IMR-90 (cell line): Measurements from ENCODE around the gene SLC6A7. TPM values are rescaled to one million over a fixed set of nuclear protein-coding genes. Genes with fewer than 3 reads are reported as not detected.
A peak's percentile ranks its signal among the peaks of the same experiment; 100 is the strongest.

Experiments
- ATAC-seq: fragments of 200-7000 bp; cut with Tn5 transposase; 2 replicates; pipeline ENCODE4 v1.9.1; 2020; ENCODE audit warnings: low read depth, mild to moderate bottlenecking, moderate library complexity
- BruUV-seq: library from RNA; stranded (reverse); fragments of 400-500 nt; replicated peaks from 2 replicates; lab custom pipeline; 2021; lab: Mats Ljungman, UMichigan
- CTCF ChIA-PET: fragments of 300-600 bp; formaldehyde crosslinking; extraction: SDS; loops from one replicate; lab custom pipeline; 2021; ENCODE audit warnings: antibody characterized with exemption; lab: Yijun Ruan, JAX
- POLR2A ChIA-PET: fragments of 300-600 bp; sonication (Branson Sonifier 250); formaldehyde crosslinking; loops from one replicate; lab custom pipeline; 2022; ENCODE audit warnings: antibody characterized with exemption; ENCODE audit not compliant: unreplicated experiment; lab: Charles Lee
- DNase-seq: peaks from one replicate; pipeline ENCODE4 v3.0.0; 2013
- H2AFZ ChIP-seq: replicated peaks from 2 replicates; pipeline ENCODE3; 2013; ENCODE audit warnings: low read length, mild to moderate bottlenecking; ENCODE audit not compliant: poor library complexity
- H2AK5ac ChIP-seq: 2 replicates; pipeline ENCODE4 v1.6.1; 2013; ENCODE audit warnings: low read depth, low read length, inconsistent platforms
- H2AK9ac ChIP-seq: replicated peaks from 2 replicates; pipeline ENCODE3; 2013; ENCODE audit warnings: mild to moderate bottlenecking, low read depth, low read length, moderate library complexity; ENCODE audit not compliant: poor library complexity
- H2BK120ac ChIP-seq: 2 replicates; pipeline ENCODE4 v1.6.1; 2013; ENCODE audit warnings: low read depth, low read length, inconsistent platforms
- H2BK15ac ChIP-seq: 3 replicates; pipeline ENCODE4 v1.6.1; 2013; ENCODE audit warnings: low read depth, low read length, inconsistent platforms
- H2BK20ac ChIP-seq: 2 replicates; pipeline ENCODE4 v1.6.1; 2013; ENCODE audit warnings: low read depth, mild to moderate bottlenecking, inconsistent platforms, low read length, moderate library complexity
- H2BK5ac ChIP-seq: 2 replicates; pipeline ENCODE4 v1.6.1; 2013; ENCODE audit warnings: mild to moderate bottlenecking, low read depth, low read length, inconsistent platforms; ENCODE audit not compliant: poor library complexity, severe bottlenecking
- H3K14ac ChIP-seq: replicated peaks from 2 replicates; pipeline ENCODE4 v1.6.1; 2013; ENCODE audit warnings: low read depth, low read length, inconsistent platforms
- H3K18ac ChIP-seq: 2 replicates; pipeline ENCODE4 v1.6.1; 2013; ENCODE audit warnings: low read depth, low read length, control low read depth
- H3K23ac ChIP-seq: 2 replicates; pipeline ENCODE4 v1.6.1; 2013; ENCODE audit warnings: low read depth, low read length, inconsistent platforms
- H3K27ac ChIP-seq: 2 replicates; pipeline ENCODE4 v1.5.1; 2013; ENCODE audit warnings: mild to moderate bottlenecking, control low read depth, low read length; ENCODE audit not compliant: insufficient read depth
- H3K27me3 ChIP-seq: 2 replicates; pipeline ENCODE4 v1.6.1; 2013; ENCODE audit warnings: low read length; ENCODE audit not compliant: control insufficient read depth, insufficient read depth
- H3K36me3 ChIP-seq: 2 replicates; pipeline ENCODE4 v1.6.1; 2013; ENCODE audit warnings: low read length, mixed read lengths; ENCODE audit not compliant: control insufficient read depth, insufficient read depth
- H3K4ac ChIP-seq: 2 replicates; pipeline ENCODE4 v1.6.1; 2013; ENCODE audit warnings: low read depth, low read length, inconsistent platforms
- H3K4me1 ChIP-seq: 2 replicates; pipeline ENCODE4 v1.6.1; 2013; ENCODE audit warnings: low read length, mixed read lengths; ENCODE audit not compliant: control insufficient read depth, insufficient read depth
- H3K4me2 ChIP-seq: 2 replicates; pipeline ENCODE4 v1.6.1; 2013; ENCODE audit warnings: low read depth, mild to moderate bottlenecking, control low read depth, low read length, moderate library complexity
- H3K4me3 ChIP-seq: 2 replicates; pipeline ENCODE4 v1.5.1; 2013; ENCODE audit warnings: low read depth, mild to moderate bottlenecking, control low read depth, low read length, moderate library complexity; ENCODE audit not compliant: insufficient read depth
- H3K56ac ChIP-seq: 2 replicates; pipeline ENCODE4 v1.6.1; 2013; ENCODE audit warnings: low read length, inconsistent platforms; ENCODE audit not compliant: insufficient read depth; ENCODE audit errors: extremely low read depth
- H3K79me1 ChIP-seq, 2 experiments: 2 replicates each; pipeline ENCODE4 v1.6.1; 2013; ENCODE audit warnings: low read length in 2 of 2, inconsistent platforms in 1 of 2, low read depth in 1 of 2
- H3K9ac ChIP-seq: 2 replicates; pipeline ENCODE4 v1.6.1; 2013; ENCODE audit warnings: low read depth, low read length, control low read depth
- H3K9me1 ChIP-seq: 2 replicates; pipeline ENCODE4 v1.6.1; 2013; ENCODE audit warnings: low read length, inconsistent platforms; ENCODE audit not compliant: insufficient read depth
- H3K9me3 ChIP-seq: 2 replicates; pipeline ENCODE4 v1.6.1; 2013; ENCODE audit warnings: low read length; ENCODE audit not compliant: control insufficient read depth, insufficient read depth
- H4K20me1 ChIP-seq: 2 replicates; pipeline ENCODE4 v1.6.1; 2013; ENCODE audit warnings: low read length, inconsistent platforms; ENCODE audit not compliant: insufficient read depth
- H4K5ac ChIP-seq: 2 replicates; pipeline ENCODE4 v1.6.1; 2013; ENCODE audit warnings: mild to moderate bottlenecking, low read depth, low read length, control low read depth
- H4K8ac ChIP-seq, 2 experiments: 2 replicates each; pipeline ENCODE4 v1.6.1; 2013; ENCODE audit warnings: low read depth in 2 of 2, low read length in 2 of 2, control low read depth in 1 of 2, inconsistent platforms in 1 of 2
- H4K91ac ChIP-seq: 2 replicates; pipeline ENCODE4 v1.6.1; 2013; ENCODE audit warnings: low read depth, low read length, inconsistent platforms; ENCODE audit not compliant: insufficient read depth
- BHLHE40 ChIP-seq: fragments of 150-350 bp; IDR thresholded peaks from 2 replicates; pipeline ENCODE4 v1.6.1; 2016; ENCODE audit warnings: mild to moderate bottlenecking, low read depth, low read length
- CEBPB ChIP-seq: IDR thresholded peaks from 2 replicates; pipeline ENCODE4 v1.6.1; 2012; ENCODE audit warnings: low read depth, low read length, improper control_type of control experiment
- CHD1 ChIP-seq: IDR thresholded peaks from 2 replicates; pipeline ENCODE4 v1.6.1; 2012; ENCODE audit warnings: low read depth, low read length, improper control_type of control experiment
- FOS ChIP-seq: fragments of 150-350 bp; IDR thresholded peaks from 2 replicates; pipeline ENCODE4 v1.6.1; 2016; ENCODE audit warnings: low read depth, low read length
- MAFK ChIP-seq: IDR thresholded peaks from 2 replicates; pipeline ENCODE4 v1.6.1; 2012; ENCODE audit warnings: low read depth, low read length, improper control_type of control experiment
- MXI1 ChIP-seq: IDR thresholded peaks from 2 replicates; pipeline ENCODE4 v1.6.1; 2012; ENCODE audit warnings: low read depth, mild to moderate bottlenecking, low read length, moderate library complexity, borderline replicate concordance
- POLR2A ChIP-seq: IDR thresholded peaks from 2 replicates; pipeline ENCODE4 v1.6.1; 2012; ENCODE audit warnings: mild to moderate bottlenecking, low read depth, low read length
- RCOR1 ChIP-seq: IDR thresholded peaks from 2 replicates; pipeline ENCODE4 v1.6.1; 2012; ENCODE audit warnings: mild to moderate bottlenecking, low read length, improper control_type of control experiment; ENCODE audit not compliant: insufficient replicate concordance
- RFX5 ChIP-seq: IDR thresholded peaks from 2 replicates; pipeline ENCODE4 v1.8.0; 2012; ENCODE audit warnings: low read depth, mild to moderate bottlenecking, low read length, moderate library complexity
- SMC3 ChIP-seq: fragments of 150-350 bp; IDR thresholded peaks from 2 replicates; pipeline ENCODE4 v1.6.1; 2016; ENCODE audit warnings: low read depth, mild to moderate bottlenecking, antibody characterized with exemption, low read length, moderate library complexity
- WGBS, 2 experiments: methylation state at CpG; one replicate each; pipeline versions ENCODE4 v1.1.5 to v1.1.7; 2013; ENCODE audit warnings: missing lambda C conversion rate in 2 of 2; ENCODE audit not compliant: insufficient read length in 1 of 2; ENCODE audit errors: extremely low coverage in 2 of 2; 5-methylcytosine and 5-hydroxymethylcytosine counted together
- dilution Hi-C: fragments of 300-500 bp; cut with HindIII; formaldehyde crosslinking; loops from one replicate; pipeline ENCODE4 v1.14.3; 2018; ENCODE audit warnings: low sequenced_read_pairs; ENCODE audit not compliant: unreplicated experiment
- in situ Hi-C: fragments of 300-500 bp; cut with MboI; formaldehyde crosslinking; loops from 3 replicates; pipeline ENCODE4 v1.14.3; 2019; ENCODE audit warnings: low sequenced_read_pairs, inconsistent platforms, mixed read lengths
- intact Hi-C: fragments of 100-400 bp; cut with micrococcal nuclease; formaldehyde crosslinking; loops from 2 replicates; pipeline ENCODE4 v1.10.0; 2022
- polyA plus RNA-seq, 3 experiments: library from polyadenylated mRNA; depleted of rRNA; stranded (reverse); fragments of >200 nt; gene quantifications; 2 replicates each; pipeline ENCODE4 v1.2.3, GENCODE V29; 2012; ENCODE audit warnings: low replicate concordance in 1 of 3
- total RNA-seq: library from RNA; depleted of rRNA; stranded (reverse); fragments of >200 nt; gene quantifications from 2 replicates; pipeline ENCODE4 v1.2.3, GENCODE V29; 2012
- TF ChIP-seq, protein P1 (sequence below): conservative IDR thresholded peaks from 2 replicates; pipeline ENCODE4 v1.5.1; 2012; ENCODE audit warnings: mild to moderate bottlenecking, low read depth, low read length, improper control_type of control experiment
- TF ChIP-seq, protein P2 (sequence below): fragments of 150-350 bp; IDR thresholded peaks from 2 replicates; pipeline ENCODE4 v1.6.1; 2016; ENCODE audit warnings: low read depth, mild to moderate bottlenecking, low read length, moderate library complexity, borderline replicate concordance

The SLC6A7 gene
- total and polyA plus RNA-seq, 2 of the 4 experiments (the other 2 are of a cell fraction), result under 0.01 TPM; not detected in 1

GRCh38 chr5:150154618-150155128, 35.2 kb upstream of the SLC6A7 start:
- Histone ChIP-seq H4K5ac (peak overlapping the region; percentile 62), H2BK120ac (peak overlapping the region; percentile 85), H4K20me1 (peaks cover 40% of the 10 kb centered on the region), H3K27ac (peak overlapping the region; percentile 91), H2AK5ac (peak overlapping the region; percentile 94), H2AK9ac (peak overlapping the region; percentile 96), H4K8ac (peak overlapping the region; percentile 74 to 89), H2BK15ac (peak overlapping the region; percentile 27; the same call in 1 of the 3 replicates), H3K9me3 (no peaks in the 10 kb centered on the region), H3K18ac (peak overlapping the region; percentile 83), H3K4me2 (peak overlapping the region; percentile 93), H3K23ac (peak overlapping the region; percentile 94), H3K56ac (peak overlapping the region; percentile 88), H3K27me3 (no peaks in the 10 kb centered on the region), H2BK20ac (peak overlapping the region; percentile 56), H3K14ac (peak overlapping the region; percentile 96), H2BK5ac (peak overlapping the region; percentile 91), H3K4ac (peak overlapping the region; percentile 99), H2AFZ (peak overlapping the region; percentile 53), H3K4me1 (peaks cover 39% of the 10 kb centered on the region), H3K4me3 (peak overlapping the region; percentile 76), H3K79me1 (peaks cover 5 to 63% of the 10 kb centered on the region in 2 experiments), H3K9ac (peak overlapping the region; percentile 99), H3K36me3 (peaks cover 32% of the 10 kb centered on the region; the same call in 1 of the 2 replicates), H3K9me1 (peaks cover 31% of the 10 kb centered on the region), H4K91ac (peak overlapping the region; percentile 98)
- ATAC-seq (no peak), DNase-seq (no peak)
- intact Hi-C loops (loop anchor here (1.0 to 2.0 kb wide), 3 partner anchors 11 to 24 kb away; no protein-coding TSS in a partner anchor), in situ Hi-C loops (no loop called here), dilution Hi-C loops (no loop called here)
- 0% methylated on average over 1 of the region's 7 CpGs; no CpG with 5 or more reads in 1 of the 2 experiments for WGBS, 2 experiments
- TF ChIP-seq, protein P1, sequence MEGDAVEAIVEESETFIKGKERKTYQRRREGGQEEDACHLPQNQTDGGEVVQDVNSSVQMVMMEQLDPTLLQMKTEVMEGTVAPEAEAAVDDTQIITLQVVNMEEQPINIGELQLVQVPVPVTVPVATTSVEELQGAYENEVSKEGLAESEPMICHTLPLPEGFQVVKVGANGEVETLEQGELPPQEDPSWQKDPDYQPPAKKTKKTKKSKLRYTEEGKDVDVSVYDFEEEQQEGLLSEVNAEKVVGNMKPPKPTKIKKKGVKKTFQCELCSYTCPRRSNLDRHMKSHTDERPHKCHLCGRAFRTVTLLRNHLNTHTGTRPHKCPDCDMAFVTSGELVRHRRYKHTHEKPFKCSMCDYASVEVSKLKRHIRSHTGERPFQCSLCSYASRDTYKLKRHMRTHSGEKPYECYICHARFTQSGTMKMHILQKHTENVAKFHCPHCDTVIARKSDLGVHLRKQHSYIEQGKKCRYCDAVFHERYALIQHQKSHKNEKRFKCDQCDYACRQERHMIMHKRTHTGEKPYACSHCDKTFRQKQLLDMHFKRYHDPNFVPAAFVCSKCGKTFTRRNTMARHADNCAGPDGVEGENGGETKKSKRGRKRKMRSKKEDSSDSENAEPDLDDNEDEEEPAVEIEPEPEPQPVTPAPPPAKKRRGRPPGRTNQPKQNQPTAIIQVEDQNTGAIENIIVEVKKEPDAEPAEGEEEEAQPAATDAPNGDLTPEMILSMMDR, result 0 out of 2 replicates have a peak, but pooled peaks have one; percentile 6
- TF ChIP-seq MXI1 (0 out of 2 replicates have a peak, but pooled peaks have one; percentile 3), MAFK (no peak), CHD1 (no peak), RFX5 (no peak), RCOR1 (no peak), POLR2A (no peak), BHLHE40 (no peak), SMC3 (no peak), CEBPB (no peak), FOS (no peak)
- TF ChIP-seq, protein P2, sequence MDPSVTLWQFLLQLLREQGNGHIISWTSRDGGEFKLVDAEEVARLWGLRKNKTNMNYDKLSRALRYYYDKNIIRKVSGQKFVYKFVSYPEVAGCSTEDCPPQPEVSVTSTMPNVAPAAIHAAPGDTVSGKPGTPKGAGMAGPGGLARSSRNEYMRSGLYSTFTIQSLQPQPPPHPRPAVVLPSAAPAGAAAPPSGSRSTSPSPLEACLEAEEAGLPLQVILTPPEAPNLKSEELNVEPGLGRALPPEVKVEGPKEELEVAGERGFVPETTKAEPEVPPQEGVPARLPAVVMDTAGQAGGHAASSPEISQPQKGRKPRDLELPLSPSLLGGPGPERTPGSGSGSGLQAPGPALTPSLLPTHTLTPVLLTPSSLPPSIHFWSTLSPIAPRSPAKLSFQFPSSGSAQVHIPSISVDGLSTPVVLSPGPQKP, result no peak
- ChIA-PET CTCF (interaction anchor here (0.6 to 0.7 kb wide), 2 partner anchors 60 to 196 kb away, joined by 3 read pairs; no protein-coding TSS in a partner anchor), POLR2A (interaction anchor here (0.7 kb wide), 1 partner anchor 11 kb away, joined by 3 read pairs; no protein-coding TSS in a partner anchor)
- BruUV-seq, result no TSS peak
